ACC112 (cell line): ENCODE results near the gene ACADSB.

Experiments used
- H2AFZ ChIP-seq: fragments of 200-600 bp; sonication (generic); one replicate; pipeline ENCODE4 v1.6.0; 2017; ENCODE audit warnings: antibody characterized with exemption, low read length; ENCODE audit not compliant: unreplicated experiment
- H3K27ac ChIP-seq: fragments of 200-600 bp; sonication (generic); 2 replicates; pipeline ENCODE4 v1.5.1; 2014; ENCODE audit warnings: low read depth, mild to moderate bottlenecking, antibody characterized with exemption, low read length, moderate library complexity
- H3K27me3 ChIP-seq: fragments of 200-600 bp; sonication (generic); 2 replicates; pipeline ENCODE4 v1.6.1; 2014; ENCODE audit warnings: mild to moderate bottlenecking, antibody characterized with exemption, low read length, moderate library complexity, mixed read lengths; ENCODE audit not compliant: insufficient read depth
- H3K36me3 ChIP-seq: fragments of 200-600 bp; sonication (generic); 2 replicates; pipeline ENCODE4 v1.6.1; 2016; ENCODE audit warnings: mild to moderate bottlenecking, antibody characterized with exemption, low read length, moderate library complexity, mixed read lengths; ENCODE audit not compliant: insufficient read depth
- H3K4me1 ChIP-seq: fragments of 200-600 bp; sonication (generic); one replicate; pipeline ENCODE4 v1.6.1; 2016; ENCODE audit warnings: low read length, mixed read lengths; ENCODE audit not compliant: insufficient read depth, unreplicated experiment, control insufficient read depth
- H3K4me3 ChIP-seq: fragments of 200-600 bp; sonication (generic); 2 replicates; pipeline ENCODE4 v1.5.1; 2014; ENCODE audit warnings: mild to moderate bottlenecking, low read depth, low read length
- H3K79me2 ChIP-seq: fragments of 200-600 bp; sonication (generic); one replicate; pipeline ENCODE4 v1.6.0; 2016; ENCODE audit warnings: low read length; ENCODE audit not compliant: control insufficient read depth, unreplicated experiment, insufficient read depth

ACADSB gene

GRCh38 chr10:123039632-123039930 lies 30.8 kb downstream of the ACADSB start:
- no peaks in the 10 kb centered on the region for H3K36me3 ChIP-seq
- H3K27ac ChIP-seq, result no peak overlapping the region
- H3K4me3 ChIP-seq, result no peak overlapping the region
- no peaks in the 10 kb centered on the region for H3K79me2 ChIP-seq
- no peaks in the 10 kb centered on the region for H3K27me3 ChIP-seq
- no peak overlapping the region for H2AFZ ChIP-seq
- no peaks in the 10 kb centered on the region for H3K4me1 ChIP-seq

DNA sequence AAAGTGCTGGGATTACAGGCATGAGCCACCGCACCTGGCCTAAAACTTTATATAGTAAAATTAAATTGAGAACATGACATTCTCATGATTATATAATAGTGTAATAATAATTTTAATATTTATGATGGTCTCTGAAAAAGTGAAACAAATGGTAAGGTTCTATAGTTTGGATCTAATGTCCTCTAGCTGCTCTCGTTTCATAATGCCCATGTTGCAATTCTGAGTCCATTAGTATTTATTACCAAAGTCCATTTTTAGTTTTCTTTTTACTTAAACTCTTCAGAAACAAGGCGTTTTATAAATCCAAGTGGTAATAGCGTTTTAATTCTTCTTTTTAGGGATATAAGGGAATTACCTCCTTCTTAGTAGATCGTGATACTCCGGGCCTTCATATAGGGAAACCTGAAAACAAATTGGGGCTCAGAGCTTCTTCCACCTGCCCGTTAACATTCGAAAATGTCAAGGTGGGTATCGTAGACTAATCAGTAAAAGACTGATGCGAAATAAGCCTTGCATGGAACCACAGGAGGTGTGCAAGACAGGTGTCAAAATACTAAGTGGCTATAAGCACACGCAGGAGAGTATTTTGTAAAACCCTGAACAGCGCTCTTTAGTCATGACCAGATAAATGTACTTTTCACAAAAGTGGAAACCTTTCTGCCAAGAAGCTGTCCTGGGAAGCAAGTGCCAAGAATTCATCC lies 34.1 kb downstream of the ACADSB start:
- Histone ChIP-seq H2AFZ (no peak overlapping the region), H3K4me3 (no peak overlapping the region), H3K27ac (no peak overlapping the region), H3K79me2 (no peaks in the 10 kb centered on the region), H3K4me1 (no peaks in the 10 kb centered on the region), H3K27me3 (no peaks in the 10 kb centered on the region), H3K36me3 (no peaks in the 10 kb centered on the region)

DNA sequence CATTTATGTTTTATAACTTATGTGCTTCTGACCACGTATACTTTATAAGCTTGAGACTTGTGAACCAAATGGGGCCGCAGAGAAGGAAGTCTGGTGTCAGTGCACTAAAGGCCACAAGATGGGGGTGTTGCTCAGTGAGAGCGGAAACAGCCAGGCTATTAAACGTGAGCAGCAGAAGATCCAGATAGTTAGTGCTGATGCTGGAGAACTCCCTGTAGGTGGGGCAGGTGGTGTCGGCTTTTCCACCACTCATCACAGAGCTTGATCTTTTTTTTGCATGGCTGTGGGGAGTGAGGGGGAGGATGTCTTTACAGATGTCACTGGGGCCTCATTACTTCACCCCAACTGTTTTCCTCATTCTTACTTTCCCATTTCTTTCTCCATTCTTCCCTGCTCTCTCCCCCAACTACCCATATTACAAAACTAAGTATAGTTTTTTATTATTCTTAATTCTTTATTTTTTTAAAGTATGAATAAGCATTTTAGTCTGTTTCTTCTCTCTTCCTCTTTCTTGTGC lies 34.7 kb downstream of the ACADSB start:
- no peak overlapping the region for H3K4me3 ChIP-seq
- H3K4me1 ChIP-seq, result no peaks in the 10 kb centered on the region
- H2AFZ ChIP-seq, result no peak overlapping the region
- H3K79me2 ChIP-seq, result no peaks in the 10 kb centered on the region
- H3K36me3 ChIP-seq, result no peaks in the 10 kb centered on the region
- H3K27ac ChIP-seq, result no peak overlapping the region
- H3K27me3 ChIP-seq, result no peaks in the 10 kb centered on the region

- Histone ChIP-seq H3K27ac (no peak overlapping the region), H3K4me1 (no peaks in the 10 kb centered on the region), H3K36me3 (no peaks in the 10 kb centered on the region), H3K27me3 (no peaks in the 10 kb centered on the region), H2AFZ (no peak overlapping the region), H3K79me2 (no peaks in the 10 kb centered on the region), H3K4me3 (no peak overlapping the region)
Measured at GRCh38 chr10:123044391-123044790, 35.6 kb downstream of the ACADSB start.

DNA sequence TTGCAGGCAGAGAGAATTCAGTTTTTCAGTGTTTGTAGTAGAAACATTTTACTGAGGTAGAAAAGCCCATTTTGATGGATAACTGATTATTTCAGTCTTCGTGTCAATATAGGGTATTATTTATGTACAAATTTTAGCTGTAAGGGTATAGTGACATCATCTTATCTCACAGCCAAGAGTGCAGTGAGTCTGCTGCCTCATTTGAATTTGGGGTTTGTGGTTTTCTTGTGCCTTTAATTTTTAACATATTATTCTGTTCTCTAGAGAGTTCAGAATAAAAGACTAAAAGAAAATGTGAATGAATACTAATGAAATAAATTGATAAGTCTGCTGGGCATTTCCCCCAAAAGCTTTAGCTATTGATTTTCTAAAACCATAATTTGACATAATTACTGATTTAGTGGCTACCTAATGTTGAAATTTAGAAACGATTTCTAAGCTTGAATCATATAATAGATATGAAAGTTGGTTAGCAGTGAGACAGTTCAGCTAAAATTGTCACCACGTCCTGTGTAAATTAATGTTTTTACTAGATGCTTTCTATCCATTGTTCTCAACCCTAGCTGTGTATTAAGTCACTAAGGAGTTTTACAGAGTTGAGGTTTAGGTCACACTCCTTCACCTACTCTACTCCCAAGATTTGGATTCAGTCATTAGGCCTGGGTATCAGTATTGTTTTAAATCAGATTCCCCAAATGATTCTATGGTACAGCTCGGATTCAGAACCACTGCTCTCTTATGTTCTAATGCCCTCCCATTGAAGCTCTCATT lies 37.3 kb downstream of the ACADSB start:
- H3K4me1 ChIP-seq, result no peaks in the 10 kb centered on the region
- no peaks in the 10 kb centered on the region for H3K27me3 ChIP-seq
- no peak overlapping the region for H3K27ac ChIP-seq
- no peak overlapping the region for H2AFZ ChIP-seq
- H3K4me3 ChIP-seq, result no peak overlapping the region
- no peaks in the 10 kb centered on the region for H3K36me3 ChIP-seq
- H3K79me2 ChIP-seq, result no peaks in the 10 kb centered on the region

GRCh38 chr10:123057968-123058367 lies 49.2 kb downstream of the ACADSB start:
- Histone ChIP-seq H3K4me1 (no peaks in the 10 kb centered on the region), H3K4me3 (no peak overlapping the region), H3K79me2 (no peaks in the 10 kb centered on the region), H3K36me3 (no peaks in the 10 kb centered on the region), H2AFZ (no peak overlapping the region), H3K27ac (no peak overlapping the region), H3K27me3 (no peaks in the 10 kb centered on the region)

GRCh38 chr10:123061865-123062264 lies 53.1 kb downstream of the ACADSB start:
- peaks cover 10% of the 10 kb centered on the region for H3K27me3 ChIP-seq
- H3K36me3 ChIP-seq, result no peaks in the 10 kb centered on the region
- H3K4me1 ChIP-seq, result no peaks in the 10 kb centered on the region
- no peak overlapping the region for H2AFZ ChIP-seq
- no peak overlapping the region for H3K27ac ChIP-seq
- no peaks in the 10 kb centered on the region for H3K79me2 ChIP-seq
- H3K4me3 ChIP-seq, result no peak overlapping the region

GRCh38 chr10:123062726-123063125 lies 53.9 kb downstream of the ACADSB start:
- no peaks in the 10 kb centered on the region for H3K79me2 ChIP-seq
- H3K4me1 ChIP-seq, result no peaks in the 10 kb centered on the region
- no peaks in the 10 kb centered on the region for H3K36me3 ChIP-seq
- peaks cover 18% of the 10 kb centered on the region for H3K27me3 ChIP-seq
- H3K27ac ChIP-seq, result no peak overlapping the region
- no peak overlapping the region for H2AFZ ChIP-seq
- no peak overlapping the region for H3K4me3 ChIP-seq

DNA sequence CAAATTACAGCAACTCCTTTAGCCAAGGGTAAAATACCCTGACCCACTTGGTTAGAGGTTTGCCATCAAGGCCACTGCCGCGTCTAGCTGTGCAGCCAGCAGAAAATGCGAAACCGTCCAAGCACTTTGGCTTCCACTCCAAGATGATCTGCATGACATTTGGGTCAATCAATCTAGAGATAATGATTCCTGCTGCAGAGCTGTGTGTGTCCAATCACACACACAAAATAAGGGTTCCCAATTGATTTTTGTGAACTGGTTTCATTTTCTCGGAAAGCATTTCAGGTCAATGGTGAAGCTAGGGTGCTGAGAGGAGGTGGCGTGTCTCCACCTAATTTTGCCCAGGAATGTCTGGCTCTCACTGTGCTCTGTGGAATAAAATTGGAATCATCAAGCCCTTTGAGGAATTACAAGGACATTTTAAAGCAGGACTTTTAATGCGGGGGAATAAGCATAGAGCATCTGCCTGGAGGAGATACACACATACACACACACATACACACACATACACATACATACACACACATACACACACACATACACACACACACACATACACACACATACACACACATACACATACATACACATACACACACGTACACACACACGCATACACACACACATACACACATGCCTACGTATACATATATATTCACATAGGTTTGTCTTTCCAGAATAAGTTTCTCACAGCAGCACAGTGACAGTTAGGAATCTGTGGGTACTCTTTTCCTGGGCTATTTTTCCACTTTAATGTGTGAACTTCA lies 59.5 kb downstream of the ACADSB start:
- no peak overlapping the region for H2AFZ ChIP-seq
- no peaks in the 10 kb centered on the region for H3K4me1 ChIP-seq
- peaks cover 47% of the 10 kb centered on the region for H3K27me3 ChIP-seq
- no peaks in the 10 kb centered on the region for H3K79me2 ChIP-seq
- no peak overlapping the region for H3K27ac ChIP-seq
- H3K4me3 ChIP-seq, result no peak overlapping the region
- H3K36me3 ChIP-seq, result no peaks in the 10 kb centered on the region

DNA sequence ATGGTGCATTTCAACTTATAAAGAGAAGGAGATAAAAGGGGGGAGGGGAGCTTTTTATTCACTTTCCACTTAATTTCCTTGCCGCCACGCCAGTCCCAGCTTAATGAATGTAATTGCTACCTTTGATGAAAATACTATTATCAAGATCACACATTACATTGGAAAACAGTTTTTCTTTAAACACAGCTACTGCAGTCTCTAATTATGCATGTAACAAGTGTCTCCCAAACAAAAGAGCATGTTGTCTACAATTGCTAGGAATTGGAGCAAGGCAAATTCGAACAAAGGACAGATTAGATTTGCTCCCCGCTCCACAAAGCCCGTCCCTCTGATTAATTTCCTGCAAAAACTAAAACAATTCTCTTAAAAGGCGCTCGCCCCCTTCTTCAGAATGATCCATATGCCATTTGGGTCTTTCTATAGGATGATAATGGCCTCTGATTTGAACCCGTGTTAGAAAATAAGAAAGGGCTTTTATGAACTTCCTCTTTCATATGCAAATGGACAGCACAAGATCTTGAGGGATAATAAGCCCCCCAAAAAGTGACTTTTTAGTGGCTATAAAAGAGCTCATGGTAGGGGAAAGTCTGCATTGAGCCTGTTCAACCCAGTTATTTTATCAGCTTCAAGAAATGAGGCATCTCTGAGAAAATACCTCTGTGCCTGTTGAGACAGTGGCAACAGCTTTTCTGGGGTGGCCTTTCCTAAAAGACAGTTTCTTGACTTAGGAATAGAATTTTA lies 60.6 kb downstream of the ACADSB start:
- Histone ChIP-seq H3K27me3 (peaks cover 50% of the 10 kb centered on the region), H3K79me2 (no peaks in the 10 kb centered on the region), H2AFZ (no peak overlapping the region), H3K27ac (no peak overlapping the region), H3K4me1 (no peaks in the 10 kb centered on the region), H3K36me3 (no peaks in the 10 kb centered on the region), H3K4me3 (no peak overlapping the region)
